GM13976 (cell line): ENCODE results near the gene CYP27A1.
"Not testable (repeated sequence)": the region's sequence is repeated elsewhere in the genome, so short reads cannot be mapped to it uniquely, and the experiment has no call there.

Source experiments
- DNase-seq: peaks from one replicate; pipeline ENCODE4 v3.0.0; 2012; ENCODE audit warnings: low spot score
- CTCF ChIP-seq: IDR thresholded peaks from 2 replicates; pipeline ENCODE4 v1.5.1; 2012; ENCODE audit warnings: borderline replicate concordance, mild to moderate bottlenecking; ENCODE audit not compliant: insufficient read depth; ENCODE audit errors: extremely low read depth, missing control alignments, control extremely low read depth
- in situ Hi-C: fragments of 300-500 bp; cut with MboI; formaldehyde crosslinking; loops from one replicate; pipeline ENCODE4 v1.12.0; 2022; ENCODE audit warnings: low sequenced_read_pairs, mixed read lengths, inconsistent platforms; ENCODE audit not compliant: unreplicated experiment

Gene CYP27A1

GRCh38 chr2:218754201-218754600 is 27.7 kb upstream of the CYP27A1 start:
- TF ChIP-seq CTCF, result no peak
- in situ Hi-C loops, result no loop called here

GRCh38 chr2:218754781-218755180 is 27.2 kb upstream of the CYP27A1 start:
- DNase-seq, result no peak
- no peak for TF ChIP-seq CTCF
- in situ Hi-C loops, result no loop called here

More at GRCh38 chr2:218754201-218754600, 27.7 kb upstream of the CYP27A1 start:
- DNase-seq, result no peak

- in situ Hi-C loops, result no loop called here
- no peak for TF ChIP-seq CTCF
- DNase-seq, result no peak
Observed at GRCh38 chr2:218755198-218755566, 26.8 kb upstream of the CYP27A1 start.

- in situ Hi-C loops, result no loop called here
- TF ChIP-seq CTCF, result no peak
- DNase-seq, result no peak
Observed at GRCh38 chr2:218755567-218756404, 26.2 kb upstream of the CYP27A1 start.

- in situ Hi-C loops, result no loop called here
- no peak for TF ChIP-seq CTCF
- no peak for DNase-seq
Observed at GRCh38 chr2:218756599-218757377, 25.2 kb upstream of the CYP27A1 start.

- DNase-seq, result no peak
- no peak for TF ChIP-seq CTCF
- in situ Hi-C loops, result no loop called here
Observed at GRCh38 chr2:218761795-218762194, 20.2 kb upstream of the CYP27A1 start.

- in situ Hi-C loops, DNase-seq: not testable (repeated sequence)
Observed at GRCh38 chr2:218772759-218773158, 9.2 kb upstream of the CYP27A1 start.
